ENCODE results near the gene FRMD3.

FRMD3 gene

DNA sequence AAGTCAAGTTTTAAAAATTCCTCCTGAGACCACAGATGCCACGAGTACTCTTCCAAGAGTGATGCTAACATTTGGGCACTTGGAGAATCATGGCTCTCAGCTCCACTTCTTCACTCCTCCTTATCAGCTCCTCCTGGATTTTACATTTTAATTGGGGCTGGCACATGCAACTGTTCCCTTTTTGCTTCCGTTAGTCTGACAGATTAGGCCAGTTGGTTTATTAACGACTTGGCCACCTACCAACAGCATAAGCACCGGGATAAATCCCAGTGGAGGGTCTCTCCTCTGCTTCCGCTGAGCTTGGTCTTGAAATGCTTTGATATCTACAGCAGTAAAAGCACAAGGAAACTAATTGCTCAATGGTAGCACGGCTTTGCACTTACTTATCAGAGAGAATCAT lies 340.6 kb downstream of the FRMD3 start:
- no peaks in the 10 kb centered on the region for H3K4me1 Mint-ChIP-seq
- ATAC-seq (replicated peaks) = no peak
- H3K4me3 Mint-ChIP-seq = no peak overlapping the region

DNA sequence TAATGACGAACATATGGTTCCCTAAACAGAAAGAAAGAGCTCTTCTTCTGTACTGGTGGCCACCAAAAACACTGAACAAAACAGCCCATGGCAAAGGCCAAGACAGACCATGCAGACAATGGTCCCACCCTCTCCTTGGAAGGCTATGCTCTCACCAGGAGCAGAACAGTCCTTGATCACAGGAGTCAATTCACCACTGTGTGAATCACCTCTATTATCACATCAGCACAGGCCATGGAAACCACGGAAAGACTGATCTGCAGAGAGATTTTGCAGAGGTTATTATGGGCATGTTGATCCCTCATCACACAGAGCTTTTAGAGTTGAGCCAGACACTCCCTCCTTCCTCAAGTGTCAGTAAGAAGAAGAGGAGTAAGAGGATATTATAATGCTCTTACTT lies 341.3 kb downstream of the FRMD3 start:
- Mint-ChIP-seq H3K27me3 (peaks cover 4 to 7% of the 10 kb centered on the region in 2 donors), H3K4me1 (no peaks in the 10 kb centered on the region), H3K9me3 (no peaks in the 10 kb centered on the region), H3K4me3 (no peak overlapping the region), H3K27ac (no peak overlapping the region), H3K36me3 (no peaks in the 10 kb centered on the region)
- no peak for ATAC-seq (replicated peaks)
- no peak for DNase-seq

More for the DNA sequence above, 340.6 kb downstream of the FRMD3 start:
- Mint-ChIP-seq H3K9me3 (no peaks in the 10 kb centered on the region), H3K27ac (no peak overlapping the region), H3K36me3 (no peaks in the 10 kb centered on the region), H3K27me3 (peaks cover 4 to 7% of the 10 kb centered on the region in 2 donors)
- no peak for DNase-seq

Data from stimulated activated naive B cell treated with anti-CD40 and anti-IgM and Interleukin-4, amounts not matched to agents 10 μg/mL and 1 μg/mL and 100 μg/mL, for 72 hours (primary cell).